A673 (cell line): ENCODE data around the gene EXOSC10. TPM values are rescaled to one million over a fixed set of nuclear protein-coding genes. Genes with fewer than 3 reads are reported as not detected.

Experiments
- BruUV-seq: library from RNA; stranded (reverse); fragments of 400-500 nt; replicated peaks from 2 replicates; lab custom pipeline; 2021; lab: Mats Ljungman, UMichigan
- CTCF ChIA-PET: fragments of 300-600 bp; sonication (Branson Sonifier 250); formaldehyde crosslinking; loops from one replicate; lab custom pipeline; 2022; ENCODE audit warnings: antibody characterized with exemption; lab: Charles Lee
- POLR2A ChIA-PET: fragments of 300-600 bp; sonication (Branson Sonifier 250); formaldehyde crosslinking; loops from one replicate; lab custom pipeline; 2022; ENCODE audit warnings: antibody characterized with exemption; ENCODE audit not compliant: low non-redundant PET; lab: Charles Lee
- DNase-seq: peaks from one replicate; pipeline ENCODE4 v3.0.0-alpha.2; 2015; ENCODE audit warnings: low spot score
- H3K27ac ChIP-seq: fragments of 200-600 bp; sonication (generic); 2 replicates; pipeline ENCODE4 v1.5.1; 2016; ENCODE audit warnings: mixed run types, low read depth, mild to moderate bottlenecking, mixed read lengths, antibody characterized with exemption, low read length; ENCODE audit not compliant: poor library complexity, severe bottlenecking
- H3K27me3 ChIP-seq: fragments of 200-600 bp; sonication (generic); replicated peaks from 2 replicates; pipeline ENCODE4 v1.6.1; 2017; ENCODE audit warnings: mixed run types, low read depth, mild to moderate bottlenecking, mixed read lengths, antibody characterized with exemption, low read length; ENCODE audit not compliant: insufficient read depth, poor library complexity
- H3K36me3 ChIP-seq: fragments of 200-600 bp; sonication (generic); 2 replicates; pipeline ENCODE4 v1.6.1; 2016; ENCODE audit warnings: mixed run types, mild to moderate bottlenecking, mixed read lengths, antibody characterized with exemption, low read length; ENCODE audit not compliant: insufficient read depth, poor library complexity, severe bottlenecking
- H3K4me1 ChIP-seq: fragments of 200-600 bp; sonication (generic); 2 replicates; pipeline ENCODE4 v1.6.1; 2017; ENCODE audit warnings: mixed run types, mild to moderate bottlenecking, mixed read lengths, antibody characterized with exemption, low read length; ENCODE audit not compliant: insufficient read depth, poor library complexity, severe bottlenecking
- H3K4me3 ChIP-seq: fragments of 200-600 bp; sonication (generic); 2 replicates; pipeline ENCODE4 v1.5.1; 2016; ENCODE audit warnings: low read depth, mixed run types, mild to moderate bottlenecking, mixed read lengths, low read length; ENCODE audit not compliant: poor library complexity, severe bottlenecking
- H3K9me3 ChIP-seq: fragments of 200-600 bp; sonication (generic); 2 replicates; pipeline ENCODE4 v1.6.1; 2016; ENCODE audit warnings: mixed run types, low read depth, mild to moderate bottlenecking, mixed read lengths, antibody characterized with exemption, low read length; ENCODE audit not compliant: poor library complexity, severe bottlenecking
- CTCF ChIP-seq: fragments of 300-800, 200-600 bp; sonication (generic); conservative IDR thresholded peaks from 2 replicates; pipeline ENCODE4 v1.5.1; 2017; ENCODE audit warnings: low read depth, mild to moderate bottlenecking, antibody characterized with exemption, low read length, moderate library complexity, mixed read lengths
- EZH2 ChIP-seq: fragments of 200-600 bp; sonication (generic); IDR thresholded peaks from 2 replicates; pipeline ENCODE4 v1.6.1; 2017; ENCODE audit warnings: borderline replicate concordance, low read depth, mild to moderate bottlenecking, mixed read lengths, antibody characterized with exemption, low read length; ENCODE audit not compliant: poor library complexity, severe bottlenecking
- intact Hi-C: fragments of 100-400 bp; cut with micrococcal nuclease; formaldehyde crosslinking; loops from one replicate; pipeline ENCODE4 v1.10.0; 2022; ENCODE audit not compliant: unreplicated experiment
- total RNA-seq: library from RNA; stranded (reverse); gene quantifications from 2 replicates; pipeline ENCODE4 v1.2.3, GENCODE V29; 2021

EXOSC10 gene
- total RNA-seq, 1 experiment from 2014 or later: 119 TPM

DNA sequence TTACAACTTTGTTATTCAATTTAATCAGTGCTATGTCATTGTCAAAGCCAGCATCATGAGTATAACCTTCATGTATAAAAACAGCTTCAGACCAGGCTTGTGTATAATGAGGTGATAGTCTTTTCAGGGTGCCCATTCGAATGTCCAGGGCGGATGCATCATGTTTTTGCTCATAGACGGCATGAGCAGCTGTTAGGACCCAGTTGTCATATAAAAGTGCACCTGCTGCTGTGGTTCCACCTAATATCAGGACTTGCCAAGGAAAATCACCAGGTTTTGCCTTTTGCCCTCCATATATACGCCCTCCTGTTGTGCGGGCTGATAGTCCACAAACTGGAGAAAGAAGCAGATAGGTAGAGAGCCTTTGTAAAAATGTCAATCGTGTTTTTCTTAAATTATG is 72.4 kb downstream of the EXOSC10 start:
- ChIA-PET POLR2A (no interaction called here), CTCF (no interaction called here)
- Histone ChIP-seq H3K36me3 (peaks cover 47% of the 10 kb centered on the region), H3K27me3 (no peaks in the 10 kb centered on the region), H3K27ac (no peak overlapping the region), H3K4me3 (no peak overlapping the region), H3K9me3 (no peaks in the 10 kb centered on the region), H3K4me1 (peaks cover 7% of the 10 kb centered on the region)
- intact Hi-C loops: no loop called here
- no peak for TF ChIP-seq CTCF
- TF ChIP-seq EZH2: no peak
- no TSS peak for BruUV-seq
- DNase-seq: no peak

GRCh38 chr1:11026903-11027302 is 72.8 kb downstream of the EXOSC10 start:
- ChIA-PET POLR2A (no interaction called here), CTCF (no interaction called here)
- no peak for TF ChIP-seq CTCF
- TF ChIP-seq EZH2: no peak
- intact Hi-C loops: no loop called here
- Histone ChIP-seq H3K4me3 (no peak overlapping the region), H3K4me1 (peaks cover 7% of the 10 kb centered on the region), H3K36me3 (peaks cover 52% of the 10 kb centered on the region), H3K27ac (no peak overlapping the region), H3K9me3 (no peaks in the 10 kb centered on the region), H3K27me3 (no peaks in the 10 kb centered on the region)
- DNase-seq: no peak
- no TSS peak for BruUV-seq

DNA sequence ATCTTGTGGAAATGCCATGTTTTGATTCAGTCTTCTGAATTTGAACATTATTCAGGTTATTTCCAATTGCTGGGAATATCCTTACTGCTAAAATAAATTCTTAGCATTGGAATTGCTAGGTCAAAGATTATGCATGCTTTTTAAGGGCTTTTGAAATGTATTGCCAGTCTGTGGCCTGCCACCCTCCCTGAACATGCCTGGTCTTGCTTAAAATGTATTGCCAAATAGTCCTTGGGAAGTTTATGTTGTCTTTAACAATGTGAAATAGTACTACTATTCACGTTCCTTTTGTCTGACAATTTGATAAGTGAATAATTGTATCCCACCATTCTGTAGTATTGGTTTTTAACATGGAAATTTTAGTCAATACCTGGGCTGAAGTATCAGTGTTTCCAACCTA is 73.6 kb downstream of the EXOSC10 start:
- peaks cover 7% of the 10 kb centered on the region for H3K4me1 ChIP-seq
- CTCF ChIA-PET: no interaction called here
- H3K36me3 ChIP-seq: peaks cover 60% of the 10 kb centered on the region
- no peaks in the 10 kb centered on the region for H3K27me3 ChIP-seq
- no peaks in the 10 kb centered on the region for H3K9me3 ChIP-seq
- no peak overlapping the region for H3K27ac ChIP-seq
- TF ChIP-seq CTCF: no peak
- TF ChIP-seq EZH2: no peak
- intact Hi-C loops: no loop called here
- no peak overlapping the region for H3K4me3 ChIP-seq
- POLR2A ChIA-PET: no interaction called here
- no TSS peak for BruUV-seq
- no peak for DNase-seq
